HEK293 (cell line): Measurements from ENCODE around the gene RASA3.

Source experiments
- BCL11B ChIP-seq: fragments of 450-650 bp; formaldehyde crosslinking; IDR thresholded peaks from 2 replicates; pipeline ENCODE4 v1.5.1; 2016; ENCODE audit warnings: low read depth, missing biosample characterization, missing genetic modification characterization
- EGR2 ChIP-seq: fragments of 450-650 bp; formaldehyde crosslinking; IDR thresholded peaks from 2 replicates; pipeline ENCODE4 v1.5.1; 2016; ENCODE audit warnings: low read depth, missing biosample characterization, missing genetic modification characterization
- GLIS1 ChIP-seq: fragments of 450-650 bp; formaldehyde crosslinking; IDR thresholded peaks from 2 replicates; pipeline ENCODE4 v1.5.1; 2016; ENCODE audit warnings: missing biosample characterization, missing genetic modification characterization
- HOXA7 ChIP-seq: sonication (generic); formaldehyde crosslinking; IDR thresholded peaks from 2 replicates; pipeline ENCODE4 v1.8.1; 2022; ENCODE audit warnings: missing genetic modification reagents, borderline replicate concordance
- IKZF3 ChIP-seq: fragments of 450-650 bp; IDR thresholded peaks from 2 replicates; pipeline ENCODE4 v1.5.0; 2018; ENCODE audit warnings: missing biosample characterization, mild to moderate bottlenecking, missing genetic modification characterization, moderate library complexity
- PRDM2 ChIP-seq: fragments of 450-650 bp; formaldehyde crosslinking; IDR thresholded peaks from 2 replicates; pipeline ENCODE4 v1.5.1; 2016; ENCODE audit warnings: missing biosample characterization, missing genetic modification characterization, borderline replicate concordance
- REPIN1 ChIP-seq: fragments of 450-650 bp; formaldehyde crosslinking; IDR thresholded peaks from 2 replicates; pipeline ENCODE4 v1.5.1; 2017; ENCODE audit warnings: missing biosample characterization, missing genetic modification characterization, low read depth
- SALL2 ChIP-seq: fragments of 450-650 bp; formaldehyde crosslinking; IDR thresholded peaks from 2 replicates; pipeline ENCODE4 v1.5.0; 2017; ENCODE audit warnings: missing biosample characterization, mild to moderate bottlenecking, missing genetic modification characterization, borderline replicate concordance
- SP7 ChIP-seq: fragments of 450-650 bp; formaldehyde crosslinking; IDR thresholded peaks from 2 replicates; pipeline ENCODE4 v1.5.1; 2016; ENCODE audit warnings: missing biosample characterization, missing genetic modification characterization
- TCF7L2 ChIP-seq: IDR thresholded peaks from 2 replicates; pipeline ENCODE4 v1.6.1; 2011; ENCODE audit warnings: low read depth, mild to moderate bottlenecking, inconsistent platforms, low read length, moderate library complexity, borderline replicate concordance
- ZFHX2 ChIP-seq: fragments of 450-650 bp; formaldehyde crosslinking; conservative IDR thresholded peaks from 2 replicates; pipeline ENCODE4 v1.5.1; 2016; ENCODE audit warnings: missing biosample characterization, missing genetic modification characterization
- ZNF16 ChIP-seq: fragments of 450-650 bp; formaldehyde crosslinking; IDR thresholded peaks from 2 replicates; pipeline ENCODE4 v1.5.1; 2016; ENCODE audit warnings: low read depth, missing biosample characterization, missing genetic modification characterization
- ZNF174 ChIP-seq: fragments of 450-650 bp; formaldehyde crosslinking; IDR thresholded peaks from 2 replicates; pipeline ENCODE4 v1.5.0; 2017; ENCODE audit warnings: missing biosample characterization, mild to moderate bottlenecking, missing genetic modification characterization
- ZNF311 ChIP-seq: fragments of 450-650 bp; formaldehyde crosslinking; IDR thresholded peaks from 2 replicates; pipeline ENCODE4 v1.5.1; 2017; ENCODE audit warnings: missing biosample characterization, missing genetic modification characterization, borderline replicate concordance
- ZNF416 ChIP-seq: fragments of 450-650 bp; formaldehyde crosslinking; IDR thresholded peaks from 2 replicates; pipeline ENCODE4 v1.5.1; 2016; ENCODE audit warnings: missing biosample characterization, missing genetic modification characterization
- ZNF48 ChIP-seq: fragments of 450-650 bp; formaldehyde crosslinking; IDR thresholded peaks from 2 replicates; pipeline ENCODE4 v1.5.1; 2016; ENCODE audit warnings: missing biosample characterization, missing genetic modification characterization
- ZNF549 ChIP-seq: fragments of 450-650 bp; IDR thresholded peaks from 2 replicates; pipeline ENCODE4 v1.5.1; 2018; ENCODE audit warnings: missing biosample characterization, missing genetic modification characterization, mild to moderate bottlenecking, inconsistent platforms, moderate library complexity
- ZNF561 ChIP-seq: fragments of 450-650 bp; IDR thresholded peaks from 2 replicates; pipeline ENCODE4 v1.5.1; 2018; ENCODE audit warnings: missing biosample characterization, missing genetic modification characterization, borderline replicate concordance
- ZNF600 ChIP-seq: fragments of 450-650 bp; formaldehyde crosslinking; IDR thresholded peaks from 2 replicates; pipeline ENCODE4 v1.5.1; 2016; ENCODE audit warnings: missing biosample characterization, missing genetic modification characterization
- ZNF626 ChIP-seq: fragments of 450-650 bp; sonication (Bioruptor Pico); formaldehyde crosslinking; IDR thresholded peaks from 2 replicates; pipeline ENCODE4 v1.5.1; 2018; ENCODE audit warnings: missing biosample characterization, missing genetic modification characterization, inconsistent platforms
- ZNF660 ChIP-seq: fragments of 450-650 bp; IDR thresholded peaks from 2 replicates; pipeline ENCODE4 v1.5.1; 2018; ENCODE audit warnings: missing biosample characterization, mild to moderate bottlenecking, missing genetic modification characterization
- TF ChIP-seq, protein P1 (sequence below): fragments of 450-650 bp; formaldehyde crosslinking; IDR thresholded peaks from 2 replicates; pipeline ENCODE4 v1.5.1; 2016; ENCODE audit warnings: missing biosample characterization, missing genetic modification characterization
- TF ChIP-seq, protein P2 (sequence below): fragments of 450-650 bp; formaldehyde crosslinking; IDR thresholded peaks from 2 replicates; pipeline ENCODE4 v1.5.1; 2017; ENCODE audit warnings: missing biosample characterization, missing genetic modification characterization
- TF ChIP-seq, protein P3 (sequence below): fragments of 450-650 bp; IDR thresholded peaks from 2 replicates; pipeline ENCODE4 v1.5.1; 2018; ENCODE audit warnings: missing biosample characterization, missing genetic modification characterization
- TF ChIP-seq, protein P4 (sequence below): fragments of 450-650 bp; formaldehyde crosslinking; optimal IDR thresholded peaks from 2 replicates; pipeline ENCODE3; 2016; ENCODE audit warnings: missing biosample characterization, mild to moderate bottlenecking, missing genetic modification characterization
- TF ChIP-seq, protein P5 (sequence below): fragments of 450-650 bp; formaldehyde crosslinking; IDR thresholded peaks from 2 replicates; pipeline ENCODE4 v1.5.1; 2016; ENCODE audit warnings: missing biosample characterization, missing genetic modification characterization, low read depth

The RASA3 gene

GRCh38 chr13:114141261-114141996 lies 9.0 kb upstream of the RASA3 start (continued):
- TF ChIP-seq ZFHX2 (no peak), HOXA7 (CRISPR knock-in tag) (no peak), BCL11B (tag by site-specific recombination) (no peak), TCF7L2 (no peak), PRDM2 (tag by site-specific recombination) (no peak), ZNF549 (no peak), ZNF416 (tag by site-specific recombination) (no peak), ZNF174 (tag by site-specific recombination) (no peak), ZNF561 (tag by site-specific recombination) (no peak), ZNF48 (tag by site-specific recombination) (no peak), IKZF3 (no peak), ZNF600 (tag by site-specific recombination) (0 out of 2 replicates have a peak, but pooled peaks have one; percentile 28), REPIN1 (no peak), GLIS1 (no peak), ZNF626 (tag by site-specific recombination) (no peak), ZNF660 (tag by site-specific recombination) (no peak), SP7 (tag by site-specific recombination) (no peak), EGR2 (no peak), SALL2 (no peak), ZNF16 (no peak), ZNF311 (tag by site-specific recombination) (0 out of 2 replicates have a peak, but pooled peaks have one; percentile 60)
- TF ChIP-seq, protein P1, sequence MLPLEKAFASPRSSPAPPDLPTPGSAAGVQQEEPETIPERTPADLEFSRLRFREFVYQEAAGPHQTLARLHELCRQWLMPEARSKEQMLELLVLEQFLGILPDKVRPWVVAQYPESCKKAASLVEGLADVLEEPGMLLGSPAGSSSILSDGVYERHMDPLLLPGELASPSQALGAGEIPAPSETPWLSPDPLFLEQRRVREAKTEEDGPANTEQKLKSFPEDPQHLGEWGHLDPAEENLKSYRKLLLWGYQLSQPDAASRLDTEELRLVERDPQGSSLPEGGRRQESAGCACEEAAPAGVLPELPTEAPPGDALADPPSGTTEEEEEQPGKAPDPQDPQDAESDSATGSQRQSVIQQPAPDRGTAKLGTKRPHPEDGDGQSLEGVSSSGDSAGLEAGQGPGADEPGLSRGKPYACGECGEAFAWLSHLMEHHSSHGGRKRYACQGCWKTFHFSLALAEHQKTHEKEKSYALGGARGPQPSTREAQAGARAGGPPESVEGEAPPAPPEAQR (tag by site-specific recombination) = no peak
- TF ChIP-seq, protein P2, sequence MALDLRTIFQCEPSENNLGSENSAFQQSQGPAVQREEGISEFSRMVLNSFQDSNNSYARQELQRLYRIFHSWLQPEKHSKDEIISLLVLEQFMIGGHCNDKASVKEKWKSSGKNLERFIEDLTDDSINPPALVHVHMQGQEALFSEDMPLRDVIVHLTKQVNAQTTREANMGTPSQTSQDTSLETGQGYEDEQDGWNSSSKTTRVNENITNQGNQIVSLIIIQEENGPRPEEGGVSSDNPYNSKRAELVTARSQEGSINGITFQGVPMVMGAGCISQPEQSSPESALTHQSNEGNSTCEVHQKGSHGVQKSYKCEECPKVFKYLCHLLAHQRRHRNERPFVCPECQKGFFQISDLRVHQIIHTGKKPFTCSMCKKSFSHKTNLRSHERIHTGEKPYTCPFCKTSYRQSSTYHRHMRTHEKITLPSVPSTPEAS = peak; percentile 74
- TF ChIP-seq, protein P3, sequence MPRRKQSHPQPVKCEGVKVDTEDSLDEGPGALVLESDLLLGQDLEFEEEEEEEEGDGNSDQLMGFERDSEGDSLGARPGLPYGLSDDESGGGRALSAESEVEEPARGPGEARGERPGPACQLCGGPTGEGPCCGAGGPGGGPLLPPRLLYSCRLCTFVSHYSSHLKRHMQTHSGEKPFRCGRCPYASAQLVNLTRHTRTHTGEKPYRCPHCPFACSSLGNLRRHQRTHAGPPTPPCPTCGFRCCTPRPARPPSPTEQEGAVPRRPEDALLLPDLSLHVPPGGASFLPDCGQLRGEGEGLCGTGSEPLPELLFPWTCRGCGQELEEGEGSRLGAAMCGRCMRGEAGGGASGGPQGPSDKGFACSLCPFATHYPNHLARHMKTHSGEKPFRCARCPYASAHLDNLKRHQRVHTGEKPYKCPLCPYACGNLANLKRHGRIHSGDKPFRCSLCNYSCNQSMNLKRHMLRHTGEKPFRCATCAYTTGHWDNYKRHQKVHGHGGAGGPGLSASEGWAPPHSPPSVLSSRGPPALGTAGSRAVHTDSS = no peak
- TF ChIP-seq, protein P4, sequence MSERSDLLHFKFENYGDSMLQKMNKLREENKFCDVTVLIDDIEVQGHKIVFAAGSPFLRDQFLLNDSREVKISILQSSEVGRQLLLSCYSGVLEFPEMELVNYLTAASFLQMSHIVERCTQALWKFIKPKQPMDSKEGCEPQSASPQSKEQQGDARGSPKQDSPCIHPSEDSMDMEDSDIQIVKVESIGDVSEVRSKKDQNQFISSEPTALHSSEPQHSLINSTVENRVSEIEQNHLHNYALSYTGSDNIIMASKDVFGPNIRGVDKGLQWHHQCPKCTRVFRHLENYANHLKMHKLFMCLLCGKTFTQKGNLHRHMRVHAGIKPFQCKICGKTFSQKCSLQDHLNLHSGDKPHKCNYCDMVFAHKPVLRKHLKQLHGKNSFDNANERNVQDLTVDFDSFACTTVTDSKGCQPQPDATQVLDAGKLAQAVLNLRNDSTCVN = no peak
- TF ChIP-seq, protein P5, sequence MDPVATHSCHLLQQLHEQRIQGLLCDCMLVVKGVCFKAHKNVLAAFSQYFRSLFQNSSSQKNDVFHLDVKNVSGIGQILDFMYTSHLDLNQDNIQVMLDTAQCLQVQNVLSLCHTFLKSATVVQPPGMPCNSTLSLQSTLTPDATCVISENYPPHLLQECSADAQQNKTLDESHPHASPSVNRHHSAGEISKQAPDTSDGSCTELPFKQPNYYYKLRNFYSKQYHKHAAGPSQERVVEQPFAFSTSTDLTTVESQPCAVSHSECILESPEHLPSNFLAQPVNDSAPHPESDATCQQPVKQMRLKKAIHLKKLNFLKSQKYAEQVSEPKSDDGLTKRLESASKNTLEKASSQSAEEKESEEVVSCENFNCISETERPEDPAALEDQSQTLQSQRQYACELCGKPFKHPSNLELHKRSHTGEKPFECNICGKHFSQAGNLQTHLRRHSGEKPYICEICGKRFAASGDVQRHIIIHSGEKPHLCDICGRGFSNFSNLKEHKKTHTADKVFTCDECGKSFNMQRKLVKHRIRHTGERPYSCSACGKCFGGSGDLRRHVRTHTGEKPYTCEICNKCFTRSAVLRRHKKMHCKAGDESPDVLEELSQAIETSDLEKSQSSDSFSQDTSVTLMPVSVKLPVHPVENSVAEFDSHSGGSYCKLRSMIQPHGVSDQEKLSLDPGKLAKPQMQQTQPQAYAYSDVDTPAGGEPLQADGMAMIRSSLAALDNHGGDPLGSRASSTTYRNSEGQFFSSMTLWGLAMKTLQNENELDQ (tag by site-specific recombination) = no peak
